IMR-90 (cell line): ENCODE results near the gene PMP22. TPM values are rescaled to one million over a fixed set of nuclear protein-coding genes. Genes with fewer than 3 reads are reported as not detected.

Experiments used
- ATAC-seq: fragments of 200-7000 bp; cut with Tn5 transposase; 2 replicates; pipeline ENCODE4 v1.9.1; 2020; ENCODE audit warnings: low read depth, mild to moderate bottlenecking, moderate library complexity
- BruUV-seq: library from RNA; stranded (reverse); fragments of 400-500 nt; replicated peaks from 2 replicates; lab custom pipeline; 2021; lab: Mats Ljungman, UMichigan
- CTCF ChIA-PET: fragments of 300-600 bp; formaldehyde crosslinking; extraction: SDS; loops from one replicate; lab custom pipeline; 2021; ENCODE audit warnings: antibody characterized with exemption; lab: Yijun Ruan, JAX
- POLR2A ChIA-PET: fragments of 300-600 bp; sonication (Branson Sonifier 250); formaldehyde crosslinking; loops from one replicate; lab custom pipeline; 2022; ENCODE audit warnings: antibody characterized with exemption; ENCODE audit not compliant: unreplicated experiment; lab: Charles Lee
- DNase-seq: peaks from one replicate; pipeline ENCODE4 v3.0.0; 2013
- H2AFZ ChIP-seq: replicated peaks from 2 replicates; pipeline ENCODE3; 2013; ENCODE audit warnings: low read length, mild to moderate bottlenecking; ENCODE audit not compliant: poor library complexity
- H2AK5ac ChIP-seq: 2 replicates; pipeline ENCODE4 v1.6.1; 2013; ENCODE audit warnings: low read depth, low read length, inconsistent platforms
- H2AK9ac ChIP-seq: replicated peaks from 2 replicates; pipeline ENCODE3; 2013; ENCODE audit warnings: mild to moderate bottlenecking, low read depth, low read length, moderate library complexity; ENCODE audit not compliant: poor library complexity
- H2BK120ac ChIP-seq: 2 replicates; pipeline ENCODE4 v1.6.1; 2013; ENCODE audit warnings: low read depth, low read length, inconsistent platforms
- H2BK15ac ChIP-seq: 3 replicates; pipeline ENCODE4 v1.6.1; 2013; ENCODE audit warnings: low read depth, low read length, inconsistent platforms
- H2BK20ac ChIP-seq: 2 replicates; pipeline ENCODE4 v1.6.1; 2013; ENCODE audit warnings: low read depth, mild to moderate bottlenecking, inconsistent platforms, low read length, moderate library complexity
- H2BK5ac ChIP-seq: 2 replicates; pipeline ENCODE4 v1.6.1; 2013; ENCODE audit warnings: mild to moderate bottlenecking, low read depth, low read length, inconsistent platforms; ENCODE audit not compliant: poor library complexity, severe bottlenecking
- H3K14ac ChIP-seq: replicated peaks from 2 replicates; pipeline ENCODE4 v1.6.1; 2013; ENCODE audit warnings: low read depth, low read length, inconsistent platforms
- H3K18ac ChIP-seq: 2 replicates; pipeline ENCODE4 v1.6.1; 2013; ENCODE audit warnings: low read depth, low read length, control low read depth
- H3K23ac ChIP-seq: 2 replicates; pipeline ENCODE4 v1.6.1; 2013; ENCODE audit warnings: low read depth, low read length, inconsistent platforms
- H3K27ac ChIP-seq: 2 replicates; pipeline ENCODE4 v1.5.1; 2013; ENCODE audit warnings: mild to moderate bottlenecking, control low read depth, low read length; ENCODE audit not compliant: insufficient read depth
- H3K27me3 ChIP-seq: 2 replicates; pipeline ENCODE4 v1.6.1; 2013; ENCODE audit warnings: low read length; ENCODE audit not compliant: control insufficient read depth, insufficient read depth
- H3K36me3 ChIP-seq: 2 replicates; pipeline ENCODE4 v1.6.1; 2013; ENCODE audit warnings: low read length, mixed read lengths; ENCODE audit not compliant: control insufficient read depth, insufficient read depth
- H3K4ac ChIP-seq: 2 replicates; pipeline ENCODE4 v1.6.1; 2013; ENCODE audit warnings: low read depth, low read length, inconsistent platforms
- H3K4me1 ChIP-seq: 2 replicates; pipeline ENCODE4 v1.6.1; 2013; ENCODE audit warnings: low read length, mixed read lengths; ENCODE audit not compliant: control insufficient read depth, insufficient read depth
- H3K4me2 ChIP-seq: 2 replicates; pipeline ENCODE4 v1.6.1; 2013; ENCODE audit warnings: low read depth, mild to moderate bottlenecking, control low read depth, low read length, moderate library complexity
- H3K4me3 ChIP-seq: 2 replicates; pipeline ENCODE4 v1.5.1; 2013; ENCODE audit warnings: low read depth, mild to moderate bottlenecking, control low read depth, low read length, moderate library complexity; ENCODE audit not compliant: insufficient read depth
- H3K56ac ChIP-seq: 2 replicates; pipeline ENCODE4 v1.6.1; 2013; ENCODE audit warnings: low read length, inconsistent platforms; ENCODE audit not compliant: insufficient read depth; ENCODE audit errors: extremely low read depth
- H3K79me1 ChIP-seq, 2 experiments: 2 replicates each; pipeline ENCODE4 v1.6.1; 2013; ENCODE audit warnings: low read length in 2 of 2, inconsistent platforms in 1 of 2, low read depth in 1 of 2
- H3K9ac ChIP-seq: 2 replicates; pipeline ENCODE4 v1.6.1; 2013; ENCODE audit warnings: low read depth, low read length, control low read depth
- H3K9me1 ChIP-seq: 2 replicates; pipeline ENCODE4 v1.6.1; 2013; ENCODE audit warnings: low read length, inconsistent platforms; ENCODE audit not compliant: insufficient read depth
- H3K9me3 ChIP-seq: 2 replicates; pipeline ENCODE4 v1.6.1; 2013; ENCODE audit warnings: low read length; ENCODE audit not compliant: control insufficient read depth, insufficient read depth
- H4K20me1 ChIP-seq: 2 replicates; pipeline ENCODE4 v1.6.1; 2013; ENCODE audit warnings: low read length, inconsistent platforms; ENCODE audit not compliant: insufficient read depth
- H4K5ac ChIP-seq: 2 replicates; pipeline ENCODE4 v1.6.1; 2013; ENCODE audit warnings: mild to moderate bottlenecking, low read depth, low read length, control low read depth
- H4K8ac ChIP-seq, 2 experiments: 2 replicates each; pipeline ENCODE4 v1.6.1; 2013; ENCODE audit warnings: low read depth in 2 of 2, low read length in 2 of 2, control low read depth in 1 of 2, inconsistent platforms in 1 of 2
- H4K91ac ChIP-seq: 2 replicates; pipeline ENCODE4 v1.6.1; 2013; ENCODE audit warnings: low read depth, low read length, inconsistent platforms; ENCODE audit not compliant: insufficient read depth
- BHLHE40 ChIP-seq: fragments of 150-350 bp; IDR thresholded peaks from 2 replicates; pipeline ENCODE4 v1.6.1; 2016; ENCODE audit warnings: mild to moderate bottlenecking, low read depth, low read length
- CEBPB ChIP-seq: IDR thresholded peaks from 2 replicates; pipeline ENCODE4 v1.6.1; 2012; ENCODE audit warnings: low read depth, low read length, improper control_type of control experiment
- CHD1 ChIP-seq: IDR thresholded peaks from 2 replicates; pipeline ENCODE4 v1.6.1; 2012; ENCODE audit warnings: low read depth, low read length, improper control_type of control experiment
- FOS ChIP-seq: fragments of 150-350 bp; IDR thresholded peaks from 2 replicates; pipeline ENCODE4 v1.6.1; 2016; ENCODE audit warnings: low read depth, low read length
- MAFK ChIP-seq: IDR thresholded peaks from 2 replicates; pipeline ENCODE4 v1.6.1; 2012; ENCODE audit warnings: low read depth, low read length, improper control_type of control experiment
- MAZ ChIP-seq: IDR thresholded peaks from 2 replicates; pipeline ENCODE4 v1.6.1; 2012; ENCODE audit warnings: low read depth, mild to moderate bottlenecking, low read length, improper control_type of control experiment, moderate library complexity, borderline replicate concordance
- MXI1 ChIP-seq: IDR thresholded peaks from 2 replicates; pipeline ENCODE4 v1.6.1; 2012; ENCODE audit warnings: low read depth, mild to moderate bottlenecking, low read length, moderate library complexity, borderline replicate concordance
- NFE2L2 ChIP-seq: fragments of 150-350 bp; IDR thresholded peaks from 2 replicates; pipeline ENCODE4 v1.6.1; 2016; ENCODE audit warnings: low read depth, mild to moderate bottlenecking, low read length
- RAD21 ChIP-seq: IDR thresholded peaks from 2 replicates; pipeline ENCODE4 v1.6.1; 2012; ENCODE audit warnings: low read length, improper control_type of control experiment
- RCOR1 ChIP-seq: IDR thresholded peaks from 2 replicates; pipeline ENCODE4 v1.6.1; 2012; ENCODE audit warnings: mild to moderate bottlenecking, low read length, improper control_type of control experiment; ENCODE audit not compliant: insufficient replicate concordance
- RFX5 ChIP-seq: IDR thresholded peaks from 2 replicates; pipeline ENCODE4 v1.8.0; 2012; ENCODE audit warnings: low read depth, mild to moderate bottlenecking, low read length, moderate library complexity
- SMC3 ChIP-seq: fragments of 150-350 bp; IDR thresholded peaks from 2 replicates; pipeline ENCODE4 v1.6.1; 2016; ENCODE audit warnings: low read depth, mild to moderate bottlenecking, antibody characterized with exemption, low read length, moderate library complexity
- WGBS, 2 experiments: methylation state at CpG; one replicate each; pipeline versions ENCODE4 v1.1.5 to v1.1.7; 2013; ENCODE audit warnings: missing lambda C conversion rate in 2 of 2; ENCODE audit not compliant: insufficient read length in 1 of 2; ENCODE audit errors: extremely low coverage in 2 of 2; 5-methylcytosine and 5-hydroxymethylcytosine counted together
- dilution Hi-C: fragments of 300-500 bp; cut with HindIII; formaldehyde crosslinking; loops from one replicate; pipeline ENCODE4 v1.14.3; 2018; ENCODE audit warnings: low sequenced_read_pairs; ENCODE audit not compliant: unreplicated experiment
- in situ Hi-C: fragments of 300-500 bp; cut with MboI; formaldehyde crosslinking; loops from 3 replicates; pipeline ENCODE4 v1.14.3; 2019; ENCODE audit warnings: low sequenced_read_pairs, inconsistent platforms, mixed read lengths
- intact Hi-C: fragments of 100-400 bp; cut with micrococcal nuclease; formaldehyde crosslinking; loops from 2 replicates; pipeline ENCODE4 v1.10.0; 2022
- polyA plus RNA-seq, 3 experiments: library from polyadenylated mRNA; depleted of rRNA; stranded (reverse); fragments of >200 nt; gene quantifications; 2 replicates each; pipeline ENCODE4 v1.2.3, GENCODE V29; 2012; ENCODE audit warnings: low replicate concordance in 1 of 3
- total RNA-seq: library from RNA; depleted of rRNA; stranded (reverse); fragments of >200 nt; gene quantifications from 2 replicates; pipeline ENCODE4 v1.2.3, GENCODE V29; 2012
- TF ChIP-seq, protein P1 (sequence below): conservative IDR thresholded peaks from 2 replicates; pipeline ENCODE4 v1.5.1; 2012; ENCODE audit warnings: mild to moderate bottlenecking, low read depth, low read length, improper control_type of control experiment
- TF ChIP-seq, protein P2 (sequence below): fragments of 150-350 bp; IDR thresholded peaks from 2 replicates; pipeline ENCODE4 v1.6.1; 2016; ENCODE audit warnings: low read depth, mild to moderate bottlenecking, low read length, moderate library complexity, borderline replicate concordance

PMP22 gene
- total and polyA plus RNA-seq, 2 of the 4 experiments (the other 2 are of a cell fraction) = 33.5 to 72.8 TPM

DNA sequence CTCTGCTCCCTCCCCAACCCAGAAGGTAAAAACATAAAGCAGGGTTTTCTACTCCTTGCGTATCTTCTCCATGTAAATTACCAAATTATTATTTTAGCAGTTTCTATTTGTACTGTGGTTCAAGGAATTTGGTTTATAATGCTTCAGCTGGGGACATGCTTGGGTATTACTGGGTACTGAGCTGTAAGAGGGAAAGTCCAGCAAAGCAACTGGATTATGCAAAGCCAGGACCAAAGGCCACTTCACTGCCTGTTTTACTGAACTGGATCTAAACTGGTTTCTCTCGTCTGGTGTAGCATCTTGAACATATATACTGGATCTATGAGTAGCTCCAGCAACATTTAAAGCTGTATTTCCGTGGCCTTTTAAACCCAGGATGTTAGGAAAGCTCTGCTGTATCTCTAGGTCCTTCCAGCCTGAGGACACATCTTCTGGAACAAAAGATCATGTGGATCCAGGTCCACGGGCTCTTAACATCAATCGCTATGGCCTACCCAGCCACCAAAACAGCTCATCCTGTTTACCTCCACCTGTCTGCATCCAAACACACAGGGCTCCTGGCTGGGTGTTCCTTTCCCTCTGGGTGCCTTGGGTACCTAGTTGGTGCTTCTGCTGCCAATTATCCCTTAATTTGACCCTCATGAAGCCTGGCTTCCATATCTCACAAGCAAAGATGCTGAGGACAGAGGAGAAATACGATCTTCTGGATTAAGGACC is 7.2 kb downstream of the PMP22 start:
- 90% methylated on average over 2 of the region's 6 CpGs; no CpG with 5 or more reads in 1 of the 2 experiments for WGBS, 2 experiments
- no peak overlapping the region for H3K27ac ChIP-seq

More for the DNA sequence above, 7.2 kb downstream of the PMP22 start:
- dilution Hi-C loops = no loop called here
- H3K23ac ChIP-seq = peak overlapping the region; percentile 34; the same call in 1 of the 2 replicates
- peaks cover 13% of the 10 kb centered on the region for H3K4me1 ChIP-seq
- CTCF ChIA-PET = interaction anchor here (0.6 to 1.9 kb wide), 4 partner anchors 9 to 245 kb away, joined by 3 to 9 read pairs (median 5); no protein-coding TSS in a partner anchor
- no peaks in the 10 kb centered on the region for H3K9me3 ChIP-seq
- H3K36me3 ChIP-seq = peaks cover 54% of the 10 kb centered on the region
- 0 out of 2 replicates have a peak overlapping the region, but pooled peaks have one; percentile 14 for H3K14ac ChIP-seq
- no peak for ATAC-seq
- peak overlapping the region; percentile 22 for H2AK9ac ChIP-seq
- H3K27me3 ChIP-seq = no peaks in the 10 kb centered on the region
- peak overlapping the region; percentile 5; the same call in 1 of the 3 replicates for H2BK15ac ChIP-seq
- peaks cover 22% of the 10 kb centered on the region; the same call in 1 of the 2 replicates for H3K9me1 ChIP-seq
- peaks cover 26 to 65% of the 10 kb centered on the region in 2 experiments for H3K79me1 ChIP-seq
- no peak overlapping the region for H4K91ac ChIP-seq
- BruUV-seq = no TSS peak
- POLR2A ChIA-PET = no interaction called here
- no peak overlapping the region for H3K56ac ChIP-seq
- H3K4me3 ChIP-seq = no peak overlapping the region
- no peak overlapping the region for H3K4ac ChIP-seq
- no peak overlapping the region for H2AFZ ChIP-seq
- intact Hi-C loops = loop anchor here (5.0 kb wide), 1 partner anchor 394 kb away; no protein-coding TSS in a partner anchor
- H3K4me2 ChIP-seq = peak overlapping the region; percentile 69
- H4K20me1 ChIP-seq = peaks cover 53% of the 10 kb centered on the region; the same call in 1 of the 2 replicates
- 0 out of 2 replicates have a peak overlapping the region, but pooled peaks have one; percentile 22 for H2BK120ac ChIP-seq
- H2AK5ac ChIP-seq = peak overlapping the region; percentile 2; the same call in 1 of the 2 replicates
- H2BK20ac ChIP-seq = peak overlapping the region; percentile 10; the same call in 1 of the 2 replicates
- peak overlapping the region in 1 of 2 experiments; percentile 38; a peak in 2 of 4 replicates for H4K8ac ChIP-seq
- TF ChIP-seq CEBPB (no peak), RCOR1 (no peak), CHD1 (no peak), NFE2L2 (no peak), MXI1 (no peak), BHLHE40 (no peak), FOS (no peak), MAZ (no peak), MAFK (no peak), RAD21 (no peak), RFX5 (no peak), SMC3 (no peak)
- TF ChIP-seq, protein P1, sequence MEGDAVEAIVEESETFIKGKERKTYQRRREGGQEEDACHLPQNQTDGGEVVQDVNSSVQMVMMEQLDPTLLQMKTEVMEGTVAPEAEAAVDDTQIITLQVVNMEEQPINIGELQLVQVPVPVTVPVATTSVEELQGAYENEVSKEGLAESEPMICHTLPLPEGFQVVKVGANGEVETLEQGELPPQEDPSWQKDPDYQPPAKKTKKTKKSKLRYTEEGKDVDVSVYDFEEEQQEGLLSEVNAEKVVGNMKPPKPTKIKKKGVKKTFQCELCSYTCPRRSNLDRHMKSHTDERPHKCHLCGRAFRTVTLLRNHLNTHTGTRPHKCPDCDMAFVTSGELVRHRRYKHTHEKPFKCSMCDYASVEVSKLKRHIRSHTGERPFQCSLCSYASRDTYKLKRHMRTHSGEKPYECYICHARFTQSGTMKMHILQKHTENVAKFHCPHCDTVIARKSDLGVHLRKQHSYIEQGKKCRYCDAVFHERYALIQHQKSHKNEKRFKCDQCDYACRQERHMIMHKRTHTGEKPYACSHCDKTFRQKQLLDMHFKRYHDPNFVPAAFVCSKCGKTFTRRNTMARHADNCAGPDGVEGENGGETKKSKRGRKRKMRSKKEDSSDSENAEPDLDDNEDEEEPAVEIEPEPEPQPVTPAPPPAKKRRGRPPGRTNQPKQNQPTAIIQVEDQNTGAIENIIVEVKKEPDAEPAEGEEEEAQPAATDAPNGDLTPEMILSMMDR = no peak
- TF ChIP-seq, protein P2, sequence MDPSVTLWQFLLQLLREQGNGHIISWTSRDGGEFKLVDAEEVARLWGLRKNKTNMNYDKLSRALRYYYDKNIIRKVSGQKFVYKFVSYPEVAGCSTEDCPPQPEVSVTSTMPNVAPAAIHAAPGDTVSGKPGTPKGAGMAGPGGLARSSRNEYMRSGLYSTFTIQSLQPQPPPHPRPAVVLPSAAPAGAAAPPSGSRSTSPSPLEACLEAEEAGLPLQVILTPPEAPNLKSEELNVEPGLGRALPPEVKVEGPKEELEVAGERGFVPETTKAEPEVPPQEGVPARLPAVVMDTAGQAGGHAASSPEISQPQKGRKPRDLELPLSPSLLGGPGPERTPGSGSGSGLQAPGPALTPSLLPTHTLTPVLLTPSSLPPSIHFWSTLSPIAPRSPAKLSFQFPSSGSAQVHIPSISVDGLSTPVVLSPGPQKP = no peak
- in situ Hi-C loops = loop anchor here (5.0 to 25.0 kb wide), 3 partner anchors 244 to 704 kb away; no protein-coding TSS in a partner anchor
- no peak overlapping the region for H4K5ac ChIP-seq
- no peak overlapping the region for H3K18ac ChIP-seq
- no peak overlapping the region for H2BK5ac ChIP-seq
- no peak overlapping the region for H3K9ac ChIP-seq
- DNase-seq = no peak
